Mesodermal cell (in vitro differentiated cells): ENCODE measurements around the gene CRACR2B.

Source experiments
- H3K27ac ChIP-seq: 2 replicates; pipeline ENCODE4 v1.7.0; 2013; ENCODE audit warnings: mild to moderate bottlenecking, low read depth, low read length, moderate library complexity; ENCODE audit not compliant: severe bottlenecking
- H3K36me3 ChIP-seq: 2 replicates; pipeline ENCODE4 v1.7.1; 2013; ENCODE audit warnings: mild to moderate bottlenecking, low read length, moderate library complexity; ENCODE audit not compliant: control insufficient read depth, insufficient read depth
- H3K4me1 ChIP-seq: one replicate; pipeline ENCODE4 v1.7.1; 2013; ENCODE audit warnings: mild to moderate bottlenecking, low read length; ENCODE audit not compliant: insufficient read depth, control insufficient read depth, poor library complexity, severe bottlenecking
- H3K4me3 ChIP-seq: 2 replicates; pipeline ENCODE4 v1.7.0; 2013; ENCODE audit warnings: low read length, control low read depth, mild to moderate bottlenecking; ENCODE audit not compliant: insufficient read depth, poor library complexity, severe bottlenecking; ENCODE audit errors: extremely low read depth
- H3K9me3 ChIP-seq: 2 replicates; pipeline ENCODE4 v1.7.1; 2013; ENCODE audit warnings: mild to moderate bottlenecking, low read length, moderate library complexity; ENCODE audit not compliant: control insufficient read depth
- WGBS, 2 experiments: methylation state at CpG; one replicate each; pipeline ENCODE4 v1.1.5; 2013; ENCODE audit warnings: missing lambda C conversion rate in 2 of 2; ENCODE audit not compliant: insufficient coverage in 2 of 2; 5-methylcytosine and 5-hydroxymethylcytosine counted together

CRACR2B gene

DNA sequence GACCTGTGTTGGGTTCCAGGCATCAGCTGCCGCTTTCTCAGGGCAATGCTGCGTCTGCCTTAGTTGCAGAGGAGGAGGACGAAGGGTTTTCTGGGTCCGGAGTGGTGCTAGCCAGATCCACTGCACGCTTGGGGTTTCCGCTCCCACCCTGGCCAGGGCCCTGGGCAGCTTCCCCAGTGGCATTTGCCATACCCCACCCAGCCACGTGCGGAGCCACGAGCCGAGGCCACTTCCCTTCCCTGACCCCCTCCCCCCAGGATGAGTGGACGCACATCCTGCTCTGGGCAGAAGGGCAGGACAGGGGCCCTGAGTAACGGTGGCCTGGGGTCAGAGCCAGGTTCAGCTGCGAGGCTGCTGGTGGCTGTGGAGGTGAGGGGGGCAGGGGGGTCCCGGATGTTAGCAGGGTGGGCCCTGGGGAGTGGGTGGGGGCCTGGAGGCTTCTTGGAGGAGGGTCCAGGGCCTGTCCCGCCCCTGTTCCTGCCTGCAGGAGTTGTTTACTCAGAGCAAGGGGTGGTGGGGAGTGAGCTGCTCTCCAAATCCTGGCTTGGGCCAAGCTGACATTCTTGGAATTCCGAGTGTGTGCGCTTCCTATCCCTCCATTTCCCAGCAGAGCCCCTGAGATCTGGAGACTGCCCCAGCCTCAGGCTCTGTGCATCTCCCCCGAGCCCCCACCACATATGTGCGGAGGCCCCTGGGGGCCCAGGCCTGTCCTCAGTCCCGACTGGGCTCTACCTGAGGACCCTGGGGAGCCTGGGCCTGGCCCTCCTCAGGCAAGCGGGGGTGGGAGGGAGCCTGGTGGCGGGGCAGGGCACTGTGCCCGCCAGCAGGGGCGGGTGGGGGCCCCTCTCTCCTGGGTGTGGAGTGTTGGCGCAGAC, 16.3 kb downstream of the CRACR2B start:
- Histone ChIP-seq H3K9me3 (no peaks in the 10 kb centered on the region), H3K4me1 (peaks cover 31% of the 10 kb centered on the region), H3K4me3 (peak overlapping the region; percentile 99), H3K36me3 (peaks cover 24% of the 10 kb centered on the region), H3K27ac (peak overlapping the region; percentile 97)
- WGBS, 2 experiments, result 0 to 1% methylated on average over 15 of the region's 25 CpGs

DNA sequence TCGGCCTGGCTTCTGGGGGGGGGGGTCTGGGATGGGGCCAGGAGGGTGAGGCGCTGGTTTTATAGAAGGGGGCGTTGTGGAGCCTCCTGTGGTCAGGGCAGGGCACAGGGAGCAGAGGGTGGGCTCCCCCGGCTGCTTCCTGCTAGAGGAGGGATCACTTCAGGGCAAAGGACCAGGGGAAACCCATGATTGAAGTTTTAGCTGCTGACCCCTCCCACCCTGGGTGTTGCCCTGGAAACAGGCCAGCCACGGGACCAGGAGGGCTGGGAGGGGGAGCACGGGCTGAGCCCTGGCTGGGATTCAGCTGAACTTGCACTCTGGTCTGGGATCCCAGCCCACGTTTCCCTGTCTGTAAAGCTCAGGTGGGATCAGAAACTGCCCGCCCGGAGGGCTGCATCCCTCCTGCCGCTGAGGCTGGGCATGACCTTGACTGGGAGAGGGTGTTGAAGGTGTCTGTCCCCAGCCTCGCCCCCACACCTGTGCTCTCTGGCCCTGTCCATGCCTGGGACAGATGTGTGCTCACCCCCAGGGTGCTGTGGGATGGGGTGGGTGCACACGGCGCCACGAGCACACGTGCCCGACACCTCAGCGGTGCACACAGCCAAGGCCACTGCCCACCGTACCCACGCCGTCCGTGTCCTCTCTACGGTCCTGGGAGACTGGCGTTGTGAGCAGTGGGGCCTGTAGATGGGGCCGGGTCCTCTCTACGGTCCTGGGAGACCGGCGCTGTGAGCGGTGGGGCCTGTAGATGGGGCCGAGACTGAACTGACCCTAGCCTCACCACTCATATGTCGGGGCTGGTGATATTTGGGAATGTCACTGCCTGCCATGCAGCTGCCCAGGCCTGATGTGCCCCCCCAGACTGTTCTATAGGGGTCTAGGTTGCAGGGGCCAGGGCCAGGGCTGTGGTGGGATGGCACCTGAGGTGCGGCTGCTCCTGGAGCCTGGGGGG, 17.2 kb downstream of the CRACR2B start:
- Histone ChIP-seq H3K9me3 (no peaks in the 10 kb centered on the region), H3K4me1 (peaks cover 33% of the 10 kb centered on the region), H3K36me3 (peaks cover 15% of the 10 kb centered on the region), H3K27ac (peak overlapping the region; percentile 97), H3K4me3 (peak overlapping the region; percentile 99)
- WGBS, 2 experiments, result 41 to 56% methylated on average over 22 to 26 of the region's 31 CpGs

DNA sequence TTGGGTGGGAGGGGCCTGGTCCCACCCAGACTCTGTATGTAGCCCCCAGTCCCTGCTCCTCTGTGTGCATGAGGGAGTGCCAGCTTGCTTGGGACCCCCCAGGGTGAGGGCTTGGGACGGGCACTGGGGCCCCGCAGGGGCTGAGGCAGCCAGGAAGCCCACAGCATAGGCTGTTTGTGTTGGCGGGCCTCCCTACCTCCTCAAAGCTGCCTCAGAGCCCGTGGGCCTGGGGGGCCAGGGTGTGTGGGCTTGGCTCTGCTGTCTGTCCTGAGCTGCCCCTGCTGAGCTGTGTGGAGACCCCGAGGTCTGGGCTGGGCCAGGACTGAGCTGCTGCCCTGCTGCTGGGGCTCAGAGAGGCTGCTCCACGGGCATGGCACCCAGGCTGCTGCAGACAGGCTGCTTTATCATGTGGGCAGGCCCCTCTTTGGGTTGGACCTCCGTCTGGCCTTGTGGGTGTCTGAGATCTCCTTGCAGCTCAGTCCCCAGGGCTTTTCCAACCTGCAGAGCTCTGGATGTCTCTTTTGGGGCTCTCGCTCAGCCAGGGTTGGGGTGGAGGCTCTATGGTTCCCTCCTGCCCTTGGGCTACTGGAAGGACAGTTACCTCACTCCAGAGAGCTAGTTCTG, 18.3 kb downstream of the CRACR2B start:
- WGBS, 2 experiments, result 70 to 80% methylated on average over 7 of the region's 8 CpGs

DNA sequence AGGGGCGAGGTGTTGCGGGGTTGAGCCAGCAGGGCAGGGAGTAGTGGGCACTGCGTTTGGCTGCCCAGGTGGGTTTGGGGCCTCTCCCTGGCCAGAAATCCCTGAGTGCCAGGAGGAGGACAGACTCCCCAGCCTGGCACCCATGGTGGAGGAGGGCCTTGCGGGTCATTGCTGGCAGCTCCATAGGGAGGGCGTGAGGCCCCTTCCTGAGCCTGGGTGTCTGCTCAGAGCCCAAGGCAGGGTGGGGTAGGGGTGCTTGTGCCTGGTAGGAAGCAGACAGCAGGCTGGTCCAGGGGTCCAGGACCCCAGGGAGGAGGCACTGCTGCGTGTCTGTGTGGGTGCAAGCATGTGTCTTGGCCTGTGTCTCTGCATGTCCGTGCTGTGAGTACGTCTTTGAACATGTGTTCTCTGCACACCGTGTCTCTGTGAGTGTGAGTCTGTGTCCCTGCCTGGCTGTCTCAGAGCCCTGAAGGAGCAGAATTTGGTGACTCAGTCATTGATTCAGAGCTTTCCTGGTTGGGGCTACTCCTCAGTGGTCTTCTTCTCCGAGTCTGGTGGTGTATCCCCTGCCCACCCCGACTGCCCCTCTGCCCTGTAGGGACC, 18.9 kb downstream of the CRACR2B start:
- Histone ChIP-seq H3K4me3 (no peak overlapping the region), H3K9me3 (no peaks in the 10 kb centered on the region), H3K4me1 (peaks cover 44% of the 10 kb centered on the region), H3K36me3 (no peaks in the 10 kb centered on the region), H3K27ac (no peak overlapping the region)
- 93 to 95% methylated on average over 10 to 11 of the region's 11 CpGs for WGBS, 2 experiments

More for the DNA sequence above, 18.3 kb downstream of the CRACR2B start:
- Histone ChIP-seq H3K4me3 (no peak overlapping the region), H3K36me3 (peaks cover 5% of the 10 kb centered on the region), H3K9me3 (no peaks in the 10 kb centered on the region), H3K4me1 (peaks cover 43% of the 10 kb centered on the region), H3K27ac (no peak overlapping the region)

DNA sequence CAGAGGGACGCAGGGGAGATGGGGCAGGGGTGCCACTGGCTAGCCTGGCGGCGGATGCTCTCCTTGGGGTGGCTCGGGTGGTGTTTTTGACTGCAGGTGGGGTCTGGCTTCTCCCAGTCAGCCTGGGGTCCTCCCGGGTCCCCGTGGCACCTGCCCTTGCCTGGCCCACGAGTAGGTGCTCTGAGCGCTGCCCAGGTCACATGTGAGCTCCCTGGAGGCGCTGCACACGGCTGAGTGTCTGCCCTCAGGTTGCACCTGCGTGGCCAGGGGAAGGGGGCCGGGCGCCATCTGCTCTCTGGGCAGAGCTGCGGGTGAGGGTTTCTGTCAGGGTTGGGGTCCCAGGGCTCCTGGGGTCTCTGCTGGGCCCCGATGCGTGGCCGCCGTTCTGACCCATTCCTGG, 20.2 kb downstream of the CRACR2B start:
- H3K9me3 ChIP-seq, result no peaks in the 10 kb centered on the region
- 92 to 95% methylated on average over 14 to 15 of the region's 18 CpGs for WGBS, 2 experiments
- peaks cover 44% of the 10 kb centered on the region for H3K4me1 ChIP-seq
- H3K4me3 ChIP-seq, result no peak overlapping the region
- H3K36me3 ChIP-seq, result no peaks in the 10 kb centered on the region
- H3K27ac ChIP-seq, result no peak overlapping the region

DNA sequence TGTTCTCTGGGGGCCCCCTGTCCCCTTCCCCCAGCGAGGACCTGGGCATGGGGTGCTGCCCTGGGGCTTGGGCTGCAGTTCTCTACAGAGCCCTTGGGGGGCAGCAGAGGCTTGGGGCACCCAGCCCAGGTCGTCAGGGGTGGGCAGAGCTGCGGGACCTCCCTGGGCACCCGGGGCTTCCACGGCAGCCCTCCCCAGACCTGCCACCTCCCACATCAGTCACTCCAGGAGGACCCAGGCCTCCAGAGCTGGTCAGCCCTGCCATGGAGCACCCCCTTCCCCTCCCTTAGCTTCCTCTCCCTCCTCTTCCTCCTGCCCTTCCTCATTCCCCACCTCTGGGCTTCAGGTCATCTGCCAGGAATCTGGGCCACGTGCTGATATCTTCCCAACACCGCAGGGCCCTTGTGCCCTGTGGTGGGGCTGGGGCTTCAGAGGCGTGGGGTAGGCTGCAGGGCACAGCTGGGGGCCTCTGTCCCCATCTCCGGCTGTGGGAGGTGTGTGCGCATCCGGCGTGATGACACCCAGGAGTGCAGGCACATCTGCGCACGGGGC, 20.7 kb downstream of the CRACR2B start:
- 20 to 31% methylated on average over 11 to 13 of the region's 14 CpGs for WGBS, 2 experiments
- Histone ChIP-seq H3K27ac (no peak overlapping the region), H3K4me1 (peaks cover 44% of the 10 kb centered on the region)

DNA sequence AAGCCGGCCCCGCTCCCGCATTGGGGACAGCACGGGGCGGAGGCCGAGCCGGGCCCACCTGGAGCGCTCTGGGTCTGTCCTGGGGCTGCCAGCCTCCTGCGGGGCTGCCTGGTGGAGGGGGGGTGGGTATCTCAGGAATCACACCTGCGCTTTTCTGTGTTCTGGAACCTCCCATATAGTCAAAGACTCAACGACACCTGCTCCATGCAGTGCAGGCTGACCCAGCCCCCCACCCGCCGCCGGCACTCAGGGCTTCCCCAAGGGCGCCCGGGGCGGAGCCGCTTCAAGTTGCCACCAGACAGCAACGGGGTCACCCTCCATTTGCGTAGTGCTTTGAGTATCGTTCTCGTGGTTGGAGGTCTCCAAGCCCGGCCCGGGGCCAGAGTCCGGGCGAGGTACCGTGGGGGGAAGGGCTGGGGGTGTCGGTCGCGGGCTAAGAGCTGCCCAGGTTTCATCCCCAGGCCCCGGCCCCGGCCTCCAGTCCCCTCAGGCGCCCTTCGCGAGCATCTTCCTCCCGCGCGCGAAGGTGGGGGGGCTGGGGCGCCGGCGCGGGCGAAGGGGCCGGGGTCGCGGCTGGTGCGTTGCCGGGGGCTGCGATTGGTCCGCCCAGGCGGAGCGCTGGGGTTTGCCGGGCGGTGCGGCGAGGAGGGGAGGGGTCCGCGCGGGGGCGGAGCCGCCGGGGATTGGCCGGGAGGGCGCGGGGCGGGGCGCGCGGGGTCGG, 21.5 kb downstream of the CRACR2B start:
- Histone ChIP-seq H3K9me3 (no peaks in the 10 kb centered on the region), H3K4me1 (peaks cover 41% of the 10 kb centered on the region), H3K4me3 (peak overlapping the region; percentile 39), H3K27ac (no peak overlapping the region), H3K36me3 (peaks cover 2% of the 10 kb centered on the region)
- 1 to 4% methylated on average over 13 to 48 of the region's 71 CpGs for WGBS, 2 experiments

More for the DNA sequence above, 20.7 kb downstream of the CRACR2B start:
- no peaks in the 10 kb centered on the region for H3K9me3 ChIP-seq
- H3K36me3 ChIP-seq, result no peaks in the 10 kb centered on the region
- H3K4me3 ChIP-seq, result no peak overlapping the region

DNA sequence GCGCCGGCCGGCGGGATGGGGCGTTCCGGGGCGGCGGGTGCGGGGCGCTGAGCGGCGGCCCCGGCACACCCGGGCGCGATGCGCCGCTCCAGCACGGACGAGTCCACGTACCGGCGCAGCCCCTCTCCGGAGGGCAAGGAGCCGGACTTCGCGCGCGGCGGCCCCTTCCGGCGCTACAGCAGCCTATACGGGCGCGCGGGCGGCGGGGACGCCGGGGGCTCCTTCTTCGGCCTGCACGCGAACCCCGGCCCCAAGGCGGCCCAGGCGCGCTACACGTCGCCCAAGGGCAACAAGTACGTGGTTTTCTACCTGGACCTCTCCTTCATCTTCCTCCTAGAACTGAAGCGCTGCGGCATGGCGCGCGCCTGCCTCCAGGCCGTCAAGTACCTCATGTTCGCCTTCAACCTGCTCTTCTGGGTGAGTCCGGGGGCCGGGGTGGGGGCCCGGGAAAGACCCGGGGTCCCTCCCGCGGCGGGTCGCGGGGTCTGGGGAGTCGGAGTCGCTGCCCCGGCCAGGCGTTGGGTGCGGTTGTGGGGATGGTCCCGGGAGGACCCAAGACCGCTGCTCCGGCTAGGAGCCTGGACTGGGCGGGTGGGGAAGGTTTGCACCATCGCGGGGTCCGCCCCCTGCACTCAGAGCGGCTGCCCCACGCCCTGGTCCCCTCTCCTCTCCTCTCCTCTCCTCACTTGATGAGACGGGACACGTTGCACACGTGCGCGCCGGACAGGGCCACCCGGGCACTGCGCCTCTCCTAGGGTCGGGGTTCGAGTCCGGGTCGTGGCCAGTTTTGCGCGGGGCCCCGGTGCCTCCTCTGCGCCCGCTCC, 22.4 kb downstream of the CRACR2B start:
- no peak overlapping the region for H3K27ac ChIP-seq
- peak overlapping the region; percentile 34 for H3K4me3 ChIP-seq
- no peaks in the 10 kb centered on the region for H3K9me3 ChIP-seq
- peaks cover 35% of the 10 kb centered on the region for H3K4me1 ChIP-seq
- peaks cover 2% of the 10 kb centered on the region for H3K36me3 ChIP-seq
- 2% methylated on average over 74 to 77 of the region's 97 CpGs for WGBS, 2 experiments
